ENCODE measurements around the gene JAK1.

JAK1 gene

DNA sequence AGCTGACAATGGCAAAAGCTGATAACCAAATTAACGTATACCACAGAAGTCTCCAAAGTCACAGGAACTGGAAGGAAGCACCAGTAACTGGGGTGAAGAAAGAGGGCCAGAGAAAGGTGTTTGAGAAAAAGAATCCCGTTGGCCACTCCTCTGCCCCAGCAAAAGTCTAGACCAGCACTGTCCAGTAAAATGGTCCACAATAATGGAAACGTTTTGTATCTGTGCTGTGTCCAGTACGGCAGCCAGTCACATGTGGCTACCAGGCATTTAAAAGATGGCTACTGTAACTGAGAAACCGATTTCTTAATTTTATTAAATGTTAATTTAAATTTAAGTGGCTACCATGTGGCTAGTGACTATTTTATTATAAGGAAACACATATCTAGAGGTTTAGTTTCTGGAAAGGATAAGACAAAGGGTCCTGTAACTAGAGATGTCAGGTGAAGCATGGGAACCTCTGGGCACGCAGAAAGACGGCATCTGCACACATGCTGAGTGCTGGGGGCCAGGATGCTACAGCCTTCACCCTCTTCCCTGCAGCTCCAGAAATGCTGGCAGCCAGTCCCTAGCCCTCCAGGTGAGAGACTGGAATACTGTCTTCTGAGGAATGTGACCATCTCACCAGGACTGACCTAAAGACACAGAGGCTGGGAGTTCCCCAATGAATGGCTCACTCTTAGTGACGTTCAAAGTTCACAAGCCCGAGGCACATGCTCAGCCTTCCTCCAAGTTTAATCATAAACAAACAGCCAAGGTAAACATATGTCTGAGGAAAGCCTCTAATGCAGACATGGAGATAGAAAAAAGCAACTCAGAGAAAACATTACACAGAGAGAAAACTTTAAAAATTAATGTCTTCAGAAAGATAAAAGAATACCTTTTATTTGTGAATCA lies 50.7 kb downstream of the JAK1 start:
- TF ChIP-seq, protein P1, sequence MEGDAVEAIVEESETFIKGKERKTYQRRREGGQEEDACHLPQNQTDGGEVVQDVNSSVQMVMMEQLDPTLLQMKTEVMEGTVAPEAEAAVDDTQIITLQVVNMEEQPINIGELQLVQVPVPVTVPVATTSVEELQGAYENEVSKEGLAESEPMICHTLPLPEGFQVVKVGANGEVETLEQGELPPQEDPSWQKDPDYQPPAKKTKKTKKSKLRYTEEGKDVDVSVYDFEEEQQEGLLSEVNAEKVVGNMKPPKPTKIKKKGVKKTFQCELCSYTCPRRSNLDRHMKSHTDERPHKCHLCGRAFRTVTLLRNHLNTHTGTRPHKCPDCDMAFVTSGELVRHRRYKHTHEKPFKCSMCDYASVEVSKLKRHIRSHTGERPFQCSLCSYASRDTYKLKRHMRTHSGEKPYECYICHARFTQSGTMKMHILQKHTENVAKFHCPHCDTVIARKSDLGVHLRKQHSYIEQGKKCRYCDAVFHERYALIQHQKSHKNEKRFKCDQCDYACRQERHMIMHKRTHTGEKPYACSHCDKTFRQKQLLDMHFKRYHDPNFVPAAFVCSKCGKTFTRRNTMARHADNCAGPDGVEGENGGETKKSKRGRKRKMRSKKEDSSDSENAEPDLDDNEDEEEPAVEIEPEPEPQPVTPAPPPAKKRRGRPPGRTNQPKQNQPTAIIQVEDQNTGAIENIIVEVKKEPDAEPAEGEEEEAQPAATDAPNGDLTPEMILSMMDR (IDR thresholded peaks at IDR 0.05; ENCODE audit: low read length, missing control alignments) = no peak
- H3K4me3 ChIP-seq (replicated peaks; ENCODE audit: low read depth, low read length) = no peak overlapping the region
- peak; percentile 71 for DNase-seq (ENCODE audit: low read depth)

DNA sequence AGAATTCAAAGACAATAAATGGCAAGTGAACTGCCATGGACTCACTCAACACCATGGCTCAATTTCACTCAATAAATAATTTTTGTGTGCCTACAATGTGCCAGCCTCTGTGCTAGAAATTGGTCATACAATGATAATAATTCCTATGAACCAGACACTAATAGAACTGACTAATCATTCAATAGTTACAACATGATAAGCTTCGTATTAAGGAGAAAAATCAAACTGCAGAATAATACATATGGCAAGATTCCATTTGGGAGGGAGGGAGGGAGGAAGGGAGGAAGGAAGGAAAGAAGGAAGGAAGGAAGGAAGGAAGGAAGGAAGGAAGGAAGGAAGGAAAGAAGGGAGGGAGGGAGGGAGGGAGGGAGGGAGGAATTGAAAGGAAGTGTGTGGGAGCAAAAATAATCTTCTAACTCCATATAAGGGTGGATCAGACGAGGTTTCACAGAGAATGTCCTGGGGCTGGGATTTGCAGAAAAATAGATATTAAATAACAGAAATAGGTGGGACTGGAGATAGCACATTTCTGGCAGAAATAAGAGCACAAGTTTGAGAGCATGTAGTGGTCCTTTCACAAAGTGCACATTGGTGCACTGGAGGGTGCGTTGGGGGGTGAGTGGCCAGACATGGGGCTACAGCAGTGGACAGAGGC lies 52.9 kb downstream of the JAK1 start:
- TF ChIP-seq, protein P1 (IDR thresholded peaks at IDR 0.05; ENCODE audit: low read length, missing control alignments) = no peak
- H3K4me3 ChIP-seq (replicated peaks; ENCODE audit: low read depth, low read length) = no peak overlapping the region
- DNase-seq (ENCODE audit: low read depth) = no peak

DNA sequence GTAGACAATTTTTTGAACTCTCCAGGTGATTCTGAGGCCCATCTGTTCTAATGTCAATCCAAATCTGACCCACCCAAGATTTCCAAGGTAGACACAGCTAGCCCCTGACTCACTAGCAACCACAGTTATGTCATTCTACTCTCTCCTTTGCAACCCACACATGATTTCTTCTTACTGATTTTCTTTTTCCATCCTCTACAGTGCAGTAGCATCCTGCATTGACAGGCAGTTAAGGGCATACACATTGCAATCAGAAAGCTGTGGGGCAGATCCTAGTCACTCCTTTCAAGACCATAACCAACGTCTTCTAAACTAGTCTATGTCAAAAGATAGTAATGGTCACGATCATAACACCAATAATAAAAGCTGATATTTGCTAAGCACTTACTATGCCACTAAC lies 54.2 kb downstream of the JAK1 start:
- H3K4me3 ChIP-seq (replicated peaks; ENCODE audit: low read depth, low read length) = no peak overlapping the region
- TF ChIP-seq, protein P1 (IDR thresholded peaks at IDR 0.05; ENCODE audit: low read length, missing control alignments) = no peak
- no peak for DNase-seq (ENCODE audit: low read depth)

DNA sequence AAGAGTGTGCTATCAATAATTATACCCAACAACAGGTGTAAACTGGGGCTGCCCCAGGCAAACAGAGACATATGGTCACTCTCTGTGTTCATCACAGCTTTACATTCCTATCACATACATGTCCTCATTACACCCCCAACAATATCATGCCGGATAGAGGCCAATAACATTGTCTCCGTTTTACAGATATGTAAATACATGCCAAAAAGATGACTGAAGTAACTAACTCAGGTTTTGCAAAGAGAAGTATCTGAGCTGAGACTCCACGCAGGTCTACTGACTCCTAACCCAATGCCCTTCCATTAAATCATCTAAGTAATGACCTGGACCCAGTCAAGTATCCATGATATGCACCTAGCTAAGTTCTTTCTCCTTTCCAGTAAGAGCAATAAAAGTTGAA lies 55.0 kb downstream of the JAK1 start:
- DNase-seq (ENCODE audit: low read depth) = no peak
- TF ChIP-seq, protein P1 (IDR thresholded peaks at IDR 0.05; ENCODE audit: low read length, missing control alignments) = no peak
- no peak overlapping the region for H3K4me3 ChIP-seq (replicated peaks; ENCODE audit: low read depth, low read length)

DNA sequence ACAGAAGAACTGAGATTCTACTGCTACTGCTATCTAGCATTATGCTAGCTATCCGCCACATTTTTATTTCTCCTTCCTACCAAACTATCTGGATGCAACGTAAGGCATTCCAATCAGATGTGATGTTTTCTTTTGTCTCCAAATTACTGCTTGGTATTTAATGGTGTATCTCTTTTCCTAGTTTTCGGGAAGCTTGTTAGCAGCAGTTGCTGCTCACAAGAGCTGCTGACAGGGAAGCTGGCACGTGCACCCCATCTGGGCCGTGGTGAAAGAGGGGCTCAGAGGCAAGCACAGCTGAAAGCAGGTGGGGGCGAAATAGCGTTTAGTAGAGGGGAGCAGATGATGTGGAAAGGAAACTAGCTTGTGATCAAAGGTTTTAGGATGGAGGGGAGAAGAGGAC lies 57.3 kb downstream of the JAK1 start:
- H3K4me3 ChIP-seq (replicated peaks; ENCODE audit: low read depth, low read length) = no peak overlapping the region
- DNase-seq (ENCODE audit: low read depth) = no peak
- TF ChIP-seq, protein P1 (IDR thresholded peaks at IDR 0.05; ENCODE audit: low read length, missing control alignments) = no peak

DNA sequence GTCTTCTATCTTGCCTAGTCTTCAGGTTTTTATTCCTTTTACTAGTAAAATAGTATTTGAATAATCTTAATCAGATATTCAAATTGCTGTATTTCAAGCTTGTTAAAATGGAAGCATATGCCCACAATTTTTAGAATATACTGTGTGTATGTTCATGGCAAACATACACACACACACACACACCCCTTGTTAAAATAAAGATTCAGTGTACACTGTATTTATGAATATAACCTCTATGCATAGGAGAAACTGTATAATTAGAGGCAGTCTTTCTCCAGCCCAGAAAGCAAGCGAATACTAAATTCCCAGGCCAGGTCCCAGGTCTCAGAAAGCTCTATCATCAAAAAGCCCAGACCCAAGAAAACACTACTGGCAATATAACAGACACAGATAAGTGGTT lies 57.8 kb downstream of the JAK1 start:
- no peak for DNase-seq (ENCODE audit: low read depth)
- H3K4me3 ChIP-seq (replicated peaks; ENCODE audit: low read depth, low read length) = no peak overlapping the region
- TF ChIP-seq, protein P1 (IDR thresholded peaks at IDR 0.05; ENCODE audit: low read length, missing control alignments) = no peak

Measured in fibroblast of pulmonary artery (primary cell).